IPS-18a (cell line): ENCODE results near the gene BLOC1S5.
"Not testable (repeated sequence)": the region's sequence is repeated elsewhere in the genome, so short reads cannot be mapped to it uniquely, and the experiment has no call there.

Experiments used
- H3K27ac ChIP-seq: one replicate; pipeline ENCODE4 v1.5.1; 2013; ENCODE audit warnings: low read length
- H3K27me3 ChIP-seq: one replicate; pipeline ENCODE4 v1.6.1; 2013; ENCODE audit warnings: mild to moderate bottlenecking, low read length; ENCODE audit not compliant: control insufficient read depth, insufficient read depth
- H3K36me3 ChIP-seq: one replicate; pipeline ENCODE4 v1.6.1; 2013; ENCODE audit warnings: low read depth, low read length; ENCODE audit not compliant: control insufficient read depth
- H3K4me1 ChIP-seq: one replicate; pipeline ENCODE4 v1.6.1; 2013; ENCODE audit warnings: low read depth, low read length; ENCODE audit not compliant: control insufficient read depth
- H3K4me3 ChIP-seq: one replicate; pipeline ENCODE4 v1.5.1; 2013; ENCODE audit warnings: low read length
- H3K9ac ChIP-seq: one replicate; pipeline ENCODE4 v1.6.1; 2013; ENCODE audit warnings: mild to moderate bottlenecking, low read length, moderate library complexity
- H3K9me3 ChIP-seq: one replicate; pipeline ENCODE4 v1.6.1; 2013; ENCODE audit warnings: low read depth, low read length; ENCODE audit not compliant: control insufficient read depth

Gene BLOC1S5

GRCh38 chr6:8000188-8000596, 64.0 kb downstream of the BLOC1S5 start:
- Histone ChIP-seq H3K36me3 (no peaks in the 10 kb centered on the region), H3K4me3 (no peak overlapping the region), H3K9me3 (no peaks in the 10 kb centered on the region), H3K27ac (no peak overlapping the region), H3K4me1 (no peaks in the 10 kb centered on the region), H3K27me3 (no peaks in the 10 kb centered on the region), H3K9ac (no peak overlapping the region)

DNA sequence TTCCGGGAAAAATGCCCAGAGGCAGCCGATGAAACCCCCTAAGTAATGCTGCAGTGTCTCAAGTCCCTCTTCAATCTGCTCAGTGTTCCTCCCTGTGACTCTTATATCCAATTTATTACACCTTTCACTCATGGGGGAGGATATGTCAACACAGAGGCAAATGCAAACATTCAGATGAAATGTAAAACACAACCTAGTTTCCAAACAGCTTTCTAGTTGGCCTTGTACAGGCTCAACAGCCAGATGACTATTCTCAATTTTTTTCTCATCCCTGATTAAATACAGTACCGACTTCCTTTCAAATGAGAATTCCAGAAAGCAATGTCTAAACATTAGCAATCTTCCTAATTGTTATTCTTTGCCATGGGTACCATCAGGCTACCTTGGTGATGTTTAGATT, 65.0 kb downstream of the BLOC1S5 start:
- Histone ChIP-seq H3K4me3 (no peak overlapping the region), H3K27me3 (no peaks in the 10 kb centered on the region), H3K4me1 (no peaks in the 10 kb centered on the region), H3K27ac (no peak overlapping the region), H3K9ac (no peak overlapping the region), H3K36me3 (no peaks in the 10 kb centered on the region), H3K9me3 (no peaks in the 10 kb centered on the region)

GRCh38 chr6:7998103-7998725, 66.0 kb downstream of the BLOC1S5 start:
- H3K4me1 ChIP-seq = no peaks in the 10 kb centered on the region
- no peaks in the 10 kb centered on the region for H3K36me3 ChIP-seq
- H3K9me3 ChIP-seq = no peaks in the 10 kb centered on the region
- no peak overlapping the region for H3K9ac ChIP-seq
- no peak overlapping the region for H3K27ac ChIP-seq
- no peaks in the 10 kb centered on the region for H3K27me3 ChIP-seq
- no peak overlapping the region for H3K4me3 ChIP-seq

- Histone ChIP-seq H3K27ac (no peak overlapping the region), H3K4me1 (no peaks in the 10 kb centered on the region), H3K27me3 (no peaks in the 10 kb centered on the region), H3K36me3 (no peaks in the 10 kb centered on the region), H3K4me3 (no peak overlapping the region), H3K9me3 (no peaks in the 10 kb centered on the region), H3K9ac (no peak overlapping the region)
Measured at GRCh38 chr6:7997286-7997685, 66.9 kb downstream of the BLOC1S5 start.

GRCh38 chr6:7996538-7997111, 67.6 kb downstream of the BLOC1S5 start:
- Histone ChIP-seq H3K4me3 (no peak overlapping the region), H3K9me3 (no peaks in the 10 kb centered on the region)

GRCh38 chr6:7993952-7994351, 70.2 kb downstream of the BLOC1S5 start:
- no peaks in the 10 kb centered on the region for H3K36me3 ChIP-seq
- no peak overlapping the region for H3K9ac ChIP-seq
- no peak overlapping the region for H3K4me3 ChIP-seq
- H3K27ac ChIP-seq = no peak overlapping the region
- H3K4me1 ChIP-seq = no peaks in the 10 kb centered on the region
- no peaks in the 10 kb centered on the region for H3K27me3 ChIP-seq
- no peaks in the 10 kb centered on the region for H3K9me3 ChIP-seq

More at GRCh38 chr6:7996538-7997111, 67.6 kb downstream of the BLOC1S5 start:
- Histone ChIP-seq H3K36me3 (no peaks in the 10 kb centered on the region), H3K27me3 (no peaks in the 10 kb centered on the region), H3K4me1 (no peaks in the 10 kb centered on the region), H3K27ac (no peak overlapping the region), H3K9ac (no peak overlapping the region)

DNA sequence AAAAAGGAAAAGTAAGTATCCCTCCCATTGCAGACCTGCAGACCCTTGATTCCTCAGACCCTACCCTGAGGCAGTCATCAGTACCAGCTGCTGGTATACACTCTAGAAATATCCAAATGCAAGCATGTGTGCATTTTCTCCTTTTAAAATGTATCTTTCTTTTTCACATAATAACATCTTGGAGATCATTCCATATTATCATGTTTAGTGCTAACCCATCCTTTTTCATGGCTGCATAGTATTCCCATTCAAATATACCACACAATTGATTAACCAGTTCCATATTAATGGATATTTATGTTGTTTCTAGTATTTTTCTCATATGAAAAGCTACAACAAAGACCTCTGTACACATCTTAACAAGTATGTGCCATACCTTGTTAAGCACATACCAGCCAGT, 70.8 kb downstream of the BLOC1S5 start:
- Histone ChIP-seq H3K27ac (no peak overlapping the region), H3K27me3 (no peaks in the 10 kb centered on the region), H3K9me3 (no peaks in the 10 kb centered on the region), H3K36me3 (no peaks in the 10 kb centered on the region), H3K4me1 (no peaks in the 10 kb centered on the region), H3K9ac (no peak overlapping the region), H3K4me3 (no peak overlapping the region)

GRCh38 chr6:7992002-7992815, 72.0 kb downstream of the BLOC1S5 start:
- no peaks in the 10 kb centered on the region for H3K9me3 ChIP-seq
- no peak overlapping the region for H3K4me3 ChIP-seq
- H3K4me1 ChIP-seq = no peaks in the 10 kb centered on the region
- H3K27ac ChIP-seq = no peak overlapping the region
- H3K27me3 ChIP-seq = no peaks in the 10 kb centered on the region
- H3K9ac ChIP-seq = no peak overlapping the region
- H3K36me3 ChIP-seq = no peaks in the 10 kb centered on the region

DNA sequence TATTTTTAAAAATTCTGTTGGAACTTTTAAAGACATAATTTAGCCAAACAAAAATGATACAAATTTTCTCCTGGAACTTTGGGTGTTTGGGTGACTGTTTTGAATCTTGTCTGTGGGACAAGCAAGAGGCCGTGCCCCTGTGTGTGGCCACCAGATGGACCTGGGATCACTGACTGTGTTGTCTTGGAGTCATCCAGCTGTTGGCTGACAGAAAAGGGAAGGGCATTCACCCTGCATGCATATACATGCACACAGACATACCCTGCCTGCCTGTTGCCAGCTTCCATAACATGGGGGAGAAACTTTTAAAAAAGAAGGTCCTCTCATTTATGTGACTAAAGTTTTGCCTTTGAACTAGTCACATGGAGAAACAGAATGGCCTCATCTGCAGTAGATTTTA, 72.7 kb downstream of the BLOC1S5 start:
- Histone ChIP-seq H3K9ac (no peak overlapping the region), H3K27ac (no peak overlapping the region), H3K27me3 (no peaks in the 10 kb centered on the region), H3K9me3 (no peaks in the 10 kb centered on the region), H3K36me3 (no peaks in the 10 kb centered on the region), H3K4me1 (no peaks in the 10 kb centered on the region), H3K4me3 (no peak overlapping the region)

- Histone ChIP-seq H3K4me3 (no peak overlapping the region), H3K27ac (no peak overlapping the region), H3K9ac (no peak overlapping the region), H3K9me3 (no peaks in the 10 kb centered on the region), H3K27me3 (no peaks in the 10 kb centered on the region), H3K4me1 (no peaks in the 10 kb centered on the region), H3K36me3 (no peaks in the 10 kb centered on the region)
Measured at GRCh38 chr6:7986219-7986618, 78.0 kb downstream of the BLOC1S5 start.

GRCh38 chr6:7983967-7984366, 80.2 kb downstream of the BLOC1S5 start:
- not testable (repeated sequence) for H3K27me3 ChIP-seq, H3K36me3 ChIP-seq, H3K9me3 ChIP-seq

GRCh38 chr6:7979831-7980230, 84.4 kb downstream of the BLOC1S5 start:
- H3K9ac ChIP-seq = no peak overlapping the region
- no peaks in the 10 kb centered on the region for H3K27me3 ChIP-seq
- H3K27ac ChIP-seq = no peak overlapping the region
- H3K36me3 ChIP-seq = no peaks in the 10 kb centered on the region
- no peaks in the 10 kb centered on the region for H3K9me3 ChIP-seq
- no peak overlapping the region for H3K4me3 ChIP-seq
- no peaks in the 10 kb centered on the region for H3K4me1 ChIP-seq

More at GRCh38 chr6:7983967-7984366, 80.2 kb downstream of the BLOC1S5 start:
- not testable (repeated sequence) for H3K4me3 ChIP-seq, H3K9ac ChIP-seq, H3K4me1 ChIP-seq, H3K27ac ChIP-seq
